Fibroblast of the aortic adventitia (primary cell): ENCODE results near the gene EMX1. TPM values are rescaled to one million over a fixed set of nuclear protein-coding genes. Genes with fewer than 3 reads are reported as not detected.

Experiments used
- DNase-seq: peaks from one replicate; pipeline ENCODE4 v3.0.0-alpha.2; 2010; ENCODE audit warnings: low read depth
- H3K4me3 ChIP-seq: 2 replicates; pipeline ENCODE4 v1.5.1; 2011; ENCODE audit warnings: low read depth, mild to moderate bottlenecking, control low read depth, low read length, moderate library complexity
- total RNA-seq: library from RNA; depleted of rRNA; stranded (reverse); fragments of >200 nt; gene quantifications from 2 replicates; pipeline ENCODE4 v1.2.3, GENCODE V29; 2012; ENCODE audit warnings: low replicate concordance
- TF ChIP-seq, protein P1 (sequence below): IDR thresholded peaks from 2 replicates; pipeline ENCODE4 v1.5.1; 2011; ENCODE audit warnings: mild to moderate bottlenecking, low read length, control low read depth, inconsistent platforms; ENCODE audit not compliant: insufficient read depth

The EMX1 gene
- total RNA-seq, 1 donor: not detected

DNA sequence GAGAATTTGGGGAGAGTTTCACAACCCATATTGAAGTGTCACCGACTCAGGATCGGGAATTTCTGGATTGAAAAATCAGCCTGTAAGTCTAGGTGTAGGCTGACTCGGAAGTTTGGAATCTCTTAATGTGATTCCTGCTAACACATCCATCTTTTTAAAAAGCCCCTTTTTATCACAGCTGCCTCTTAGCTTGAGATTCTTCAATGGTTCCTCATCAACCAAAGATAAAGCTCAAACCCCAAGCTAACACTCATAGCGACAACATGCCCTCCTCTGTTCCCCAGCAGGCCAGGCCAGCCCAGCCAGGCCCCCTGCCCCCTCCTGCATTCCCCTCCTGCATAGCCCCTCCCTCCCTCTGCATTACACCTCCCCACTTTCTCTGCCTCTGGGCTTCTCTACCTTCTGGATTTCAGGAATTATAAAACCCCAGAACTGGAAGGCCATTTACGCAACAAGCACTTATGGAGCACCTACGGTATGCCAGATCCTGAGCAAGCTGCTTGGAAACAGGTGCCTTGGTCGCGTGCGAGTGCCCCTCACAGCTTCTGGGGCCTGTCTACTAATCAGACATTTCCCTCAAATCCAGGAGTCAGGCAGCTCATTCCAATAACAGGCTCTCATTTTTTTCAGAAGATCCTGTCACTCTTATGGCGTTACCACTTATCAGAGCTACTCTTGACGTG lies 63.4 kb downstream of the EMX1 start:
- TF ChIP-seq, protein P1, sequence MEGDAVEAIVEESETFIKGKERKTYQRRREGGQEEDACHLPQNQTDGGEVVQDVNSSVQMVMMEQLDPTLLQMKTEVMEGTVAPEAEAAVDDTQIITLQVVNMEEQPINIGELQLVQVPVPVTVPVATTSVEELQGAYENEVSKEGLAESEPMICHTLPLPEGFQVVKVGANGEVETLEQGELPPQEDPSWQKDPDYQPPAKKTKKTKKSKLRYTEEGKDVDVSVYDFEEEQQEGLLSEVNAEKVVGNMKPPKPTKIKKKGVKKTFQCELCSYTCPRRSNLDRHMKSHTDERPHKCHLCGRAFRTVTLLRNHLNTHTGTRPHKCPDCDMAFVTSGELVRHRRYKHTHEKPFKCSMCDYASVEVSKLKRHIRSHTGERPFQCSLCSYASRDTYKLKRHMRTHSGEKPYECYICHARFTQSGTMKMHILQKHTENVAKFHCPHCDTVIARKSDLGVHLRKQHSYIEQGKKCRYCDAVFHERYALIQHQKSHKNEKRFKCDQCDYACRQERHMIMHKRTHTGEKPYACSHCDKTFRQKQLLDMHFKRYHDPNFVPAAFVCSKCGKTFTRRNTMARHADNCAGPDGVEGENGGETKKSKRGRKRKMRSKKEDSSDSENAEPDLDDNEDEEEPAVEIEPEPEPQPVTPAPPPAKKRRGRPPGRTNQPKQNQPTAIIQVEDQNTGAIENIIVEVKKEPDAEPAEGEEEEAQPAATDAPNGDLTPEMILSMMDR: no peak
- H3K4me3 ChIP-seq: no peak overlapping the region
- DNase-seq: peak; percentile 61

DNA sequence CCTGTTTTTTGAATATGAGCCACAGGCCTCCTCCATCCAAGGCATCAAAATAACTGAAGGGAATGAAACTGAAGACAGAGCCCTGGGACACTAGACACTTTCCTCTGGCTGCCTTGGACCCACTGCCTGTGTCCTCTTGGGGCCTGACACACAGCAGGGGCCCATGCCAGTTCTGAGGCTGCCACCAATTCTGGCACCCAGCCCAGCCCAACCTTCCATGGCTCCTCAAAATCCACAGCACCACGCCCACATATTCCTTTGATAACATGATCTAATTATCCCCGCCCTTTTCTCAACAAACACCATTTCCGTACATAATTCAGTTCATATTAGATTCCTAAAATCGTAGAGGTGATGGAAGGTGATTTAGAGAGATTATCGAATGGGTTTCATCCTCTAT lies 64.2 kb downstream of the EMX1 start:
- no peak overlapping the region for H3K4me3 ChIP-seq
- TF ChIP-seq, protein P1: no peak
- no peak for DNase-seq

DNA sequence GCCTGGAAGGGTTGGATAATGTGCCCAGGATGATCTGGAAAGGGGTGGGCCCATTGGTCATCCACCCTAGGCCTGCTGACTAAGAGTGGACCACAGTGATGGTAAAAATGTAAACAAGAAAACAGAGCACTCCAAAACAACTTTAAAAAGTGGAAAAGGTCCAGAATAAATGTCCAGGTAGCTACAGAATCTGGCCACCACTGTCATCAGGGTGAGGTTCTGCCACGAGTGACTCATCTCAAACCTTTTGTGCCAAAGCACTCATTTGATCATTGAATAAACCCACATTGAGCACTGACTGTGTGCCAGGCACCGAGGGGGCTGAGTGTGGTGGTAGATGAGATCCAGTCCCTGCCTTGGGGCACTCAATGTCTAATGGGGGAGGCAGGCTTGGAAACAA lies 64.9 kb downstream of the EMX1 start:
- H3K4me3 ChIP-seq: no peak overlapping the region
- no peak for DNase-seq
- TF ChIP-seq, protein P1: no peak

DNA sequence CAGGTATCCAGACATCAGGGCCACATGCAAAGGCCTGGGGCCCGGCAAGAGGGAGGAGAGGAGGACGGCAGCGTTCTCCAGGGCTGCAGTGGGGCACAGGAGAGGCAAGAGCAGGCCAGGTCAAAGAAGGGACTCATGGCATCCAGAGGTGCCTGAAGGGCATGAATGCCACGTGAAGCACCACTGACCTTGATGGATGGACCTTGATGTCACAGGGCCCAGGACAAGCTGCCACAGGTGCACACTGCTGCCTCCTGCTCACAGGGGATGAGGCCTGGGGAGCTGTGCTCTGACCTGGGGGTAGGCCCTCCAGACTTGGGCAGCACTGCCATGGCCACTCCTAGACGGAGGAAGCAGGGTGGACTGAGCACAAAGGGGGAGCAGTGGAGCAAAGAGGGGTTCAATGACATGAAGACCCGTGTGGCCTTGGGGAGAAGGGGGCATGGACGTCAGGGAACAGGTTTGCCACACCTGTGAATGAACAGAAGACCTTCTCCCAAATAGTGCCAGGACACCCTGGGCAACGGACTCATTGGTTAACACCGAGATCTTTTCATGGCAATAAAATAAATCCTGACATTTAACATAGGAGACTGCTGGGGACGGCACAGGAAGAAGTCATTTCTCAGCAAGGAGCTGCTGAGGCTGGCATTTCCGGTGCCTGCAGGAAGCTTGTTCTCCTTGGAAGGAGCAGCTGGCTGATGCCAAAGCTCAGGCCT lies 65.6 kb downstream of the EMX1 start:
- no peak for DNase-seq
- TF ChIP-seq, protein P1: no peak
- H3K4me3 ChIP-seq: no peak overlapping the region

DNA sequence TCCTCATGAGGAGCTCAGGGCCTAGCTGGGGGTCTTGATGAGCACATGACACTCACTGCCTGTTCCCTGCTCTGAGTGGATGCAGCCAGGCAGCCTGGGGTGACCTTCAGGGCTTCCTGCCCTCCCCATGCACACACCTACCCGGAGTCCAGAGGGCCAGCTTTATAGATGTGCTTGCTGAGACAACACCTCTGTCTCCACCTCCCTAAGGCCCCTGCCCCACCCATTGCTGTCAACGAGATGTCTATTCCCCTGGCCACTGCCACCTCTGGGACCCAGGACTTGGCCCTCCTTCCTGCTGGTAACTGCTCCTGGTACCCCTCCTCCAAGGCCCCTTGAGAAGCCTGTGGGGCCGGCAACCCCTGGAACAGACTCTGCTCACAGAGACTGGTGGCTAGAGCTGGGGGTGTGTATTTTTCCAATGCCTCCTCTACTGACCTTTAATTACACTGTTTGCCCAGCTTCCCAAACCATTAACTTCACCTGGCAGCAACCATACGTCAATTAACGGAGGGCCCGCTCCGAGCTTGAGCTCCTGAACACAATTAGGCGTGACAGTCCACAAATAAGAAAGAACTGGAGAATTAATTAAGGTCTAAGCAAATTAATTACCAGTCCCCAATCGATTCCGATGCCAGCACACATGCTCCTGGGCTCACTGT lies 66.3 kb downstream of the EMX1 start:
- no peak overlapping the region for H3K4me3 ChIP-seq
- TF ChIP-seq, protein P1: no peak
- no peak for DNase-seq

DNA sequence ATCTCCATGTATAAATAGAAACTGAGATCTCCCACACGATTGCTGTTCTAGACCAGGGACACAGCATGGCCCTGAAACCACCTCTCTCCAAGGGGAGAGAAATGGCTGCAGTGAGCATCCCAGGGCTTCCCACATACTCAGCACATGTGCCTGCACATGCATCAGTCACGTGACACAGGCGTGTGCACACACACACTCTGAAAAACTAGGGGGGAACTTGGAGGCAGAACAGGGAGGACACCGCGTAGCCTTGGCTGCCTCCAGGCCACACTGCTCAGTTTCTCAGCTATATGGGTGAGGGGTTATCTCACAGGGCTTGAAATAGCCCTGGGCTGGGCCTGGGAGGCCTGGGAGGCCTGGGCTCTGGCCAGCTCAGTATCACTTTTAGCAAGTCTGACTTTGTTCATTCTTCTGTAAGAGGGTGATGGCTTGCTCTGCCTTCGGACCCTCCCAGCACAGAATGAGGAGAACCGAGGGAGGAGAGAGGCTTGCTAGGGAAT lies 66.9 kb downstream of the EMX1 start:
- H3K4me3 ChIP-seq: no peak overlapping the region
- peak; percentile 58 for DNase-seq
- TF ChIP-seq, protein P1: no peak

Other genes with a start within 250 kb of the EMX1 start
- 28.4 and 30.2 TPM in 2 replicates for gene EXOC6B, start 91.5 kb upstream of the EMX1 start, total RNA-seq
- gene SPR, start 30.1 kb upstream of the EMX1 start, total RNA-seq: 14.3 and 58.3 TPM in 2 replicates
- gene SFXN5, start 154.2 kb downstream of the EMX1 start, total RNA-seq: 18.0 and 19.0 TPM in 2 replicates
- 16.4 and 48.5 TPM in 2 replicates for gene RAB11FIP5, start 195.4 kb downstream of the EMX1 start, total RNA-seq